ENCODE measurements around the gene NAXE.
A peak's percentile ranks its signal among the peaks of the same experiment; 100 is the strongest.
"Not testable (repeated sequence)": the region's sequence is repeated elsewhere in the genome, so short reads cannot be mapped to it uniquely, and the experiment has no call there.

NAXE gene

DNA sequence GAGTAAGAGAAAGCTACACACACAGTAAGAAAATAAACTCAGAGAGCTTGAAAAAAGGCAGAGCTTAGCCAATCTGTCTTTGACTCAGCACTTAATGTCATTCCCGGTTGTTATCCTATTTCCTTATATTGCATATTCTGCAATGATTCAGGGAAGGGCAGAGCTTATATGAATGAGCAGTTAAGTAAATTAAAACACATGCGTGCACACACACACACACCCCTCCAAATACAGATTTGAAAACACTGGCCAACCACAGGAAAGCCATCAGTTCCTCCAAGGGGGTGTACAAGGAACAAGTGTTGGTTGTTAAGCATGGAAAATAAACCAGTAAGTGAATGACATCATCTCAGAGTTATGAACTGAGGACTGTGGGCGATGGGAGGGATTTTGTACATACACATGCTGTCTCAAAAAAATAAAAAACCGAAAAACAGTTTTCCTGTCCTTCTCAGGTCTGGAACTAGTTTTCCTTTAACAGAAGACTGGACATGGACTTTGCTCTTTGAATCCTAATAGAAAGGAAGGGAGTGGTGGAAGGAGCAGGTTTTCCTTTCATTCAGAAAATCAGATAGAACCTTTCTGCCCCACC, 20.2 kb upstream of the NAXE start:
- DNase-seq (ENCODE audit: low spot score), result no peak

DNA sequence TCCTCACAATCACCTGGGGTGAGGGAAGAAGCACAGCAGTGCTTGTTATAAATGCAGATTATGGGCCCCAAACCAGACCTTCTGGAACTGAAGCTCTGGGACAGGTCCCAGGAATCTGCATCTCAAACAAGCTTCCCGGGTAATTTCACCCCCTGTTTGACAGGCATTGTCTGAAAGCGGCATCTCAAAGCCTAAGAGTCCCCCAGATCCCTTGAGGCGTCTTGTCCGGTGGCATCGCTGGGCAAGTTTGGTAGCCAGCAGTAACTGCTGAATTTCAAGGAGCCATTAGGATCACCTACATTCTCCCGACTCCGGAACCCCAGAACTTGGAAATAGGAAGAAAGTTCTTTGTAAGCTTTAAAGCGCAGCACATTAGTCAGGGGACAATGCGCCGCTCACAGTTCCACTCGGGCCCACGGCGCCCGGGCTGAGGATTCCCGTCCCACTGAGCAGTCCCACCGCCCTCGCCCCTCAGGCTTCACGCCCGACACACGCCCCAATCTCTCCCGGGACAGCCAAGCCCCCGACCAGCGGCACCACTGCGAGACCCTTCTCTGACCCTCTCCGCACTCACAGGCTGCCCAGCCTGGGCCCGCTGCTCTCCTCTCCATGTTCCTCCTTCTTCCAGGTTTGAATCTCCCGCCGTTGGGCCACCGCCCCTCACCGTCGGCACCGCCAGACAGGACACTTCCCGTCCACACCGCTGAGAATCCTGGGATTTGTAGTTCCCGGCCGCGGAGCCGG, 19.5 kb upstream of the NAXE start, which contains the start of gene IQGAP3:
Gene IQGAP3, minus strand, starts transcription at position 647 of the 744 bp plus-strand sequence. Its CDS starts 36 bp downstream, at position 611.
- DNase-seq (ENCODE audit: low spot score), result peak; percentile 90

DNA sequence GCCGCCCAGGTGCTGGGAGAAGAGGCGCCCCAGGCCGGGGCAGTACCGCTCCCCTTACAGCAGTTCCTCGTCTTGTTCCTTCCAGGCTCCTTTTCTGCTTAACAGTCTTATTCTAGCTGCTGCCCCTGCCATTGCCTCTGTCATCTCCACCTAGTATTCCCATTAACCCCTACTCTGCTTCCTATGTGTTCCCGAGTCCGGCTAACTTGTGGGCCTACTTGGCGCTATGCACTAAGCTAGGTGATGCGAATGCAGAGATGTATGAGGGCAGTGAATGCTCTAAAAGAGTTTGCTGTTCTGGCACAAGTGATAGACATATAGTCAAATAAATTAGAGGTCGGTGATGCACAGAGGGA, 18.9 kb upstream of the NAXE start:
- no peak for DNase-seq (ENCODE audit: low spot score)

DNA sequence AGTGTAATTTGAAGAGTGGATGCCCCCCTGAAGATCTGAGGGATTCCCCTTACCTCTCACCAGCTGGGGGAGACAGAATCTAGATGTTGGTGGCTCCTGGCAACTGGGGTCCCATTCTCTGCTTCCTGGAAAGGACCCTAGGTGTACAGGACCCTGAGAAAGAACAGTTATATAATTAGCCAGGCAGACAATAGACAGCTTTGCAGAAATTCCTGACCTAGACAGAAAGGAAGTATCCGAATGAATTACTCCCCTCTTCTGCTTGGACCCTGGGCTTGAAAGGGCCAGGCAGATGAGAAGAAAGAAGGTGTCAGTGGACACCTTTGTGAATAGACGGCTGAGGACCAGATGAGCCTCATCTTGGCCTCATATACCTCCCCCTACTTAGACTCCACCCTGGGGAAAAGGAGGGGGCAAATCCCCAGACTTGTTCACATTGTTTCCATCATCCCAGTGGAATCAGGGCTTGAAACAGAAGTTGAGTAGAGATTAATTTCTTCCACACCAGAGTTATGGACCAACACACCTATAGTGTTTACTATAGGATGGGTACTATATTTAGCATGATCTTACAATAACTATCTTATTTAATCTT, 17.4 kb upstream of the NAXE start:
- DNase-seq (ENCODE audit: low spot score), result no peak

DNA sequence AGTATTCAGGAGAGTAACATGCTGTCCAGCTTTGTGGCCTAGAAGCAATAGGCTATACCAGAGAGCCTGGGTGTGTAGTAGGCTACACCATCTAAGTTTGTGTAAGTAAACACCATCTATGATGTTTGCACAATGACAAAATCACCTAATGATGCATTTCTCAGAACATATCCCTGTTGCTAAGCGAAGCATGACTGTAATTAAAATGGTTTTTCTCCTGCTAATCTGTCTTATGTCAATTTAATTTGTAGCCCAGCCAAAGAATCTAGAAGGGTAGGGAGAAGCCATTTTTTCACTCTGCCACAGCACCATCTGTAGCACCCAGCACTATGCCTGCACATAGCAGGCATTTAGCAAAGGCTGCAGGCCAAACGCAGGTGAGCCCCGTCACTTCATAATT, 14.0 kb upstream of the NAXE start:
- no peak for DNase-seq (ENCODE audit: low spot score)

DNA sequence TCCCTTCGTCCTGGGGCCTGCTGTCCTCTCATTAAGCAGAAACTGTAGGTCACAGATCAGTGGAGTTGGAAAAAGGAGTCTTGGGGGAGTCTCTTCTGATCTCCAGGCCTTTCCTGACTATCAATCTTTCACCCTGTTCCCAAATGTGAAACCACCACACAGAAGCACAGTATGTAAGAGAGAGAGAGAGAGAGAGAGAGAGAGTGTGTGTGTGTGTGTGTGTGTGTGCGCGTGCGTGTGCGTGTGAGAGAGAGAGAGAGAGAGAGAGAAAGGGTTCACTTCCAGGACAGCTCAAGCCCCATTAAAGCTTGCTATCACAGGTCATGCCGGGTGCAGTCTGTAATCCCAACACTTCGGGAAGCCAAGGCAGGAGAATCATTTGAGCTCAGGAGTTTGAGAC, 13.5 kb upstream of the NAXE start:
- DNase-seq (ENCODE audit: low spot score), result no peak

DNA sequence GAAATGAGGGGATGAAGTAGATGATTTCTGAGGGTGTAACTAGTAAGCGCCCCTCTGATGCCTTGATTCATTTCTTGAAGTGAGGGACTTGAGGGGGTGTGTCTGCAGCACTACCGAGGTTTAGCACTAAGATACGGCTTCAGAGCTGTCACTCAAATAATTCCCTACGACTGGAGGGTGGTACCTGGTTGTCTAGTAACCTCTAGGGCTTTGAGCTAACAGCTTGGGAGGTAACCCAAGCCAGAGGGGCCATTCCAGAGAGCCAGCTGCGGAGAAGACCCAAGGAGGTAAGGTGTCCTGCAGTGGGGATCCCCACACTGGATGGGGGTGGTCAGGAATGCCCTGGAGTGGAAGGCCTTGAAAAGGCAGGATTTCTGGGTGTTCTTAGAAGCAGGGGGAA, 12.1 kb upstream of the NAXE start, which contains the start of gene TTC24:
Gene TTC24, plus strand, starts transcription at position 252 of the 400 bp plus-strand sequence. CDS start 1,642 bp downstream, outside the sequence.
- no peak for DNase-seq (ENCODE audit: low spot score)

DNA sequence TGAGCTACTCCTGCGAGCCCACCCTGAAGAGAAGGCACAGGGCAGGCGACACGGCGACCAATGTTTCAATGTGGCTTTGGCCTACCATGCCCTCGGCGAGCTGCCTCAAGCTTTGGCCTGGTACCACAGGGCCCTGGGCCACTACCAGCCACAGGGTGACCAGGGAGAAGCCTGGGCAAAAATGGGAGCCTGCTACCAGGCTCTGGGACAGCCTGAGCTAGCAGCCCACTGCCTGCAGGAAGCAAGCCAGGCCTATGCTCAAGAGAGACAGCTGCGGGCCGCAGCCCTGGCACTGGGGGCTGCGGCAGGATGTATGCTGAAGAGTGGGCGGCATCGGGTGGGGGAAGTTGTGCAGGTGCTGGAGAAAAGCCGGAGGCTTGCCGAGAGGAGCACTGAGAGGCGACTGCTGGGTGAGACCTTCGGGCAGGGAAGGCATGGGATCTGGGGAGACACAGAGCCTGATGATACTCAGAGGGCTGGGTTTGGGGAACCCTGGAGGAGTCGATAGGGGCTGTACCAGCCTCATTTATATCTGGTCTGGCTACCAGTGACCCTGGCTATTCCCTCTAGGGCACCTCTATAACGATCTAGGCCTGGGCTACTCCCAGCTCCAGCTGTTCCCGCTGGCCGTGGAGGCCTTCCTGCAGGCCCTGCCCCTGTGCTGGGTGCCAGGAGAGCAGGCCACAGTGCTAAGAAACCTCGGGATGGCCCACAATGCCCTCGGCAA, 9.8 kb upstream of the NAXE start:
- DNase-seq (ENCODE audit: low spot score), result peak; percentile 64

DNA sequence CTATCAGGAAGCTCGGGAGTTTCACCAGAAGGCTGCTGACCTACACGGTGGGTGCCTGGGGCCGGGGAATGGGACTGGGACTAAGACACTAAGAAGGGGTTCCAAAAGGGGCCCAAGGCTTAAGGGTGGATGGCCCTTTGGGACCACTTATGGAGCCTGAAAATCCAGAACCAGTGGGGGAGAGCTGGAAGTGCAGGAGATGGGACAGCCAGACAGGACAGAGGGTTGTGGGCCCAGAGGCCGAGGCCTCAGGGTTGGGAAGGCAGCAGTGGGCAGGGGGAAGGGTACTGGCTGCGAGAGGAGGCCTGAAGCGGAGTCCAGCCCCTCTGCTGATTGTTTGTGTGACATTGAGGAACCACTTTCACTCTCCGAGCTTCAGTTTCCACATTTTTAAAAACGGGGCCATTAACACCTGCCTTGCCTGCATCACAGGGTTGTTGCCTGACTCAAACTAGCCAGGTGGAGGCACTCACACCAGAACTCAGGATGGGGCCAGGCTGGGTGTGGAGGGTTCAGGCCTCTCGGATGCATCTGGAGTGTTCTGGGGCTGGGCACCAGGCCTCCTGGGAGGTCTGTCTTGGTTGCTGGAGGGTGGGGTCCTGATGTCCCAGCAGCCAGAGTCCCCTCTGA, 9.1 kb upstream of the NAXE start:
- DNase-seq (ENCODE audit: low spot score), result peak; percentile 67

DNA sequence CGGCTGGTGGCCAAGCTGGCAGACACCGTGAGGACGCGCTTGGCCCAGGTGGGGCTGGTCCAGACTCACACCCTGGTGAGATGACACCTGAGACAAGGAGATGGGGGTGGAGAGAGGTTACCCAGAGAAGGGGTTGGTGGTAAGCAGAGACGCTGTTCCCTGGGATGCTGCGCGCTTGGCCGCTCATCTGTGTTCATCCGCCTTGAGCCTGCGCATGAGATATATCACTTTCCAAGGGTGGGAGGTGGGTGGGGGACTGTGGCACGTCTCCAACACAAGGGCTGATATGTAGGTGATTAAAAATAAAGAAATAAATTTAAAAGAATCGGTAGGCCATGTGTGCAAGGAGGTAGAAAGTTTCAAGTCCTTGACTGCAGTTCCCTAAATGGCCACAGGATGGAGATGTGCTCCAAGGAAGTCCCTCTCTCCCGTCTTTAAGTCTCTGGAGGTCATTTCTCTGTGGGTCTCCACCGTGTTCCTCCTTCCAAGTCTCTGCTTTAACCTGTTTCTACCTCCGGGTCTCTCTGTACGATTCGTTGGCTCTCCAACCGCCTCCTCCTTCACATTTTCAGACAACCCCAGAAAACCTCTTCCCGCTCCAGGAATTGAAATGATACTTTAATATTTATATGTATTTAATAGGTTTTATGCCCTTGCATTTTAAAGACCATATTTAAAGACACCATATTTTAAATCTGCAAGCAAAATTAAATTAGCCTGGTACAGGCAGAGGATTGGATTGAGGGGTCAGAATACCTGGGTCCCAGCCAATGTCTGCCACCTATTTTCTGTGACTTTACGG, 7.6 kb upstream of the NAXE start:
- DNase-seq (ENCODE audit: low spot score), result peak; percentile 79

DNA sequence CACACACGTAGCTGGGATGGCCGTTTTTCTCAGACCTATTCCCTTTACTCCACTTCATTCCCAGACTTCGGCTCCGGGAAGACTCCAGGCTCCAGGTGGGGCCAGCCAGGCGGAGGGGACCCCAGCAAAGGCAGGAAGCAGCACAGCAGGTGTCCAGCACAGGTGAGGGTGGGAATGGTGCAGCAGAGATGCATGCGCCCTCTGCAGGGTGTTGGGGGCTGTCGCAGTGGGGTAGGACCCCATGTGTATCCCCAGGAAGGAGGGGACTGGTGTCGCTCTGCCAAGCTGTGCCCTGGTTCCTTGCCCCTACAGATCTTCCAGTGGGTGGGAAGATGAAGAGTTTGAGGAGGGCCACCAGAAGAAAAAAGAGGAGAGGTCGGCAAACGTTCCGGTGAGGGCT, 6.8 kb upstream of the NAXE start:
- peak; percentile 31 for DNase-seq (ENCODE audit: low spot score)

DNA sequence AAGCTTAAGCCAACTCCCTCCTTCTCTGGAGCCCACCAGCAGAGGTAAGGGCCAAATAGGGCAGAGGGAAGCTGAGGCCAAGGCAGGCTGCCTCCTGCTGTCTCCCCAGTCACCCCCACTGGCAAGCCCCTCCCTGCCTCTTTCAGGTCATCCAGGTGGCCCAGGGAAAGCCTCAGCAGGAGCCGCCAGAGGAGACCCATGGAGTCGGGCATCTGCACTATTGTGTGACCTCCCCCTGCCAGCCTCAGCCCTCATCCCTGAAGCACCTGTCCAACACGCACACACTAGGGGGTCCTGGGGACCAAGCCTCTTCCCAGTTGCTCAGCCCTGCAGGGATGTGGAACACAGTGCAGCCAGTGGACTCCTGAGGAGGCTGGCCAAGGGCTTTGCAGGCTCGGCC, 5.3 kb upstream of the NAXE start:
- no peak for DNase-seq (ENCODE audit: low spot score)

DNA sequence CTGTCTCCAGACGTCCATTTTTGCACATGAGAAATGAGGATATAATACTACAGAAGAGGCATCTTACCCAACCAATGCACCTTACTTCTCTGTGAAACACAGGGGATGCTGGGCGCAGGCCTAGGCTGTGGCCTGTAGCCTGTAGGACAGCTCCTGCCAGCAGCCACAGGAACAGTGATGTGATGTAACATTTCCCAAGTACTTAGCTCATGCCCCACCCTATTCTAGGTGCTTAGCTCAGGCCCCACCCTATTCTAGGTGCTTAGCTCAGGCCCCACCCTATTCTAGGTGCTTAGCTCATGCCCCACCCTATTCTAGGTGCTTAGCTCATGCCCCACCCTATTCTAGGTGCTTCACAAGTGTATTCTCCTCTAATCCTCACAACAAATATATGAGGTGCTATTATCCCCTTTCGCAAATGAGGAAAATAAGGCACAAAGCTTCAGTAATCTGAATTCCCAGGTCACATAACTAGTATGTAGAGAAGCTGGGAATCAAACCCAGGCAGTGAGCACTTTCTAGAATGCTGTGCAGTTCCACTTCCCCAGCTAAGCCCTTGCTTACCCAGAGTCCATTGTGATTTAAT, 4.6 kb upstream of the NAXE start:
- DNase-seq (ENCODE audit: low spot score), result no peak

DNA sequence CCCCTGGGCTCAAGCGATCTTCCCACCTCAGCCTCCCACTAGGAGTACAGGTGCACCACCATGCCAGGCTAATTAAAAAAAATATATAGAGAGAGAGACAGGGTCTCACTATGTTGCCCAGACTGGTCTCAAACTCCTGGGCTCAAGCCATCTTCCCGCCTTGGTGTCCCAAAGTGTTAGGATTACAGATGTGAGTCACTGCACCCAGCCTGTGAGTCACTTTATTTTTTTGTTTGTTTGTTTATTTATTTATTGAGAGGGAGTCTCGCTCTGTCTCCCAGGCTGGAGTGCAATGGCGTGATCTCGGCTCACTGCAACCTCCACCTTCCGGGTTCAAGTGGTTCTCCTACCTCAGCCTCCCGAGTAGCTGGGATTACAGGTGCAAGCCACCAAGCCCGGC, 3.6 kb upstream of the NAXE start:
- not testable (repeated sequence) for DNase-seq (ENCODE audit: low spot score)

DNA sequence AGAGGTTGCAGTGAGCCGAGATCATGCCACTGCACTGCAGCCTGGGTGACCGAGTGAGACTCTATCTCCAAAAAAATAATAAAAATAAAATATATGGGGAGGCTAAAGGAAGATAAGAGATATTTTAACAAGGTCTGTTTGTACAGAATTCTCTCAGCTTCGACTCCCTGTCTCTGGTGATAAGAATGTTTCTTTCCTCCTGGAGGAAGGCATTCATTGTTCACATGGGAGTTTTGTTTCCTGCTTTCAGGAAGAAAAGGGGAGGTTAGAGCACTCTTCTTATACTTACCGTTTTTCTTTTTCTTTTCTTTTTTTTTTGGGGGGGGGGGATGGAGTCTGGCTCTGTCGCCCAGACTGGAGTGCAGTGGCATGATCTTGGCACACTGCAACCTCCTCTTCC, 2.0 kb upstream of the NAXE start:
- no peak for DNase-seq (ENCODE audit: low spot score)

DNA sequence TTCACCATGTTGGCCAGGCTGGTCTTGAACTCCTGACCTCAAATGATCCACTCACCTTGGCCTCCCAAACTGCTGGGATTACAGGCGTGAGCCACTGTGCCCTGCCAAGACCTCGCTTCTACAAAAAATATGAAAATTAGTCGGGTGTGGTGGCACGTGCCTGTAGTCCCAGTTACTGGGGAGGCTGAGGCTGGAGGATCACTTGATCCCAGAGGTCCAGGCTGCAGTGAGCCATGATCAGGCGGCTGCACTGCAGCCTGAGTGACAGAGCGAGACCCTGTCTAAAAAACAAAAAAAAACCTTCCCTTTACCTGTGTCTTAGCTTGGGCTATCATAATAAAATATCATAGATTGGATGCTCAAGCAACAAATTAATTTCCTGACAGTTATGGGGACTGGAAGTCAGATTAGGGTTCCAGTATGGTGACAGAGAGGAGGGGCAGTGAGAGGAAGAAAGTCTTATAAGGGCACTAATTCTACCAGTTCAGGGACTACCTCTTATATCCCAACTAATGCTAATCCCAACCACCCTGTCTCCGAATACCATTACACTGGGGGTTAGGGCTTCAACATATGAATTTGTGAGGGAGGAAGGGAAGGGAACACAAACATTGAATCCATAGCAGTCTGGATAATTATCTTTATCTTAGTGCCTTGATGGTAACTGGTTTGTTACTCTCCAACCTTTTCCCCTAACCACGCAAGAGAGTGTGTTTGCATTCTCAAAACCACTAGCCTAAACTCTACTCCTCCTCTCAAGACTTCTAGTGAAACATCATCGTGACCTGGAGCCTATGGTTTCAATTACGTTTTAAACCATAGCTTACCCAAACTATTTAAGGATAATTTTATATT, 1.0 kb upstream of the NAXE start:
- no peak for DNase-seq (ENCODE audit: low spot score)

DNA sequence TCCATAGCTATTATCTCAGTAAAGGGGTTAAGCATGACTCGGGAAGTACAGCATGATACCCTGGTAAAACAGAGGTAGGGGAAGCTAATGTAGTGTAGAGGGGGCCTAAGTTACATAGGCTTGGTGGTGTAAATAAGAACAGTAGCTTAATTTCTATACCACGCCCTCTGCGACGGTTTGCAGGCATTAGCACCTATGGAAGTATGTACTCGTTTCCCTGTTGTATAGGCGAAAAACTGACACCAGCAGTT, 470 bp upstream of the NAXE start:
- no peak for DNase-seq (ENCODE audit: low spot score)

DNA sequence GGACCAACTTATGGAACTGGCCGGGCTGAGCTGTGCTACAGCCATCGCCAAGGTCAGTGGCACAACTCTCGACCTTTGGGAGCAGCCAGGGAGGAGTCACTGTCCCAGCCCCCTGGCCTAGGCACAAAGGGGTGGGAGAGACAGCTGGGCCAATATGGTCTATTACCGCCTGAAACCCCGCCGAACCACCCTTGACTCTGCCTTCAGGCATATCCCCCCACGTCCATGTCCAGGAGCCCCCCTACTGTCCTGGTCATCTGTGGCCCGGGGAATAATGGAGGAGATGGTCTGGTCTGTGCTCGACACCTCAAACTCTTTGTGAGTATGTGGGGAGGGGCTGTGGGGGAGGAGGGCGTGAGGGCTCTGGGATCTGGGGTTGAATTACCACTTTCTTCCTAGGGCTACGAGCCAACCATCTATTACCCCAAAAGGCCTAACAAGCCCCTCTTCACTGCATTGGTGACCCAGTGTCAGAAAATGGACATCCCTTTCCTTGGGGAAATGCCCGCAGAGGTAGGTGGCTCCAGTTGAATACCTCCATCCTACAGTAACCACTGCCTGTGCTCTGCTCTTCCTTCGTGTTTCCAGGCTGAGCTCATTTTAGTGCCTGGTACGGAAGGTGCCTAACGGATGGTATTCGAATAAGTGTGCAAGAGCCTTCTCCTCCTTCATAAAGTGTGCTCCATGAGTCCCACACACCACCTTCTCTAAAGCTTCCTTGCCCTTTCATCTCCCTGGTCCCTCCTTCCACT, 758 bp downstream of the NAXE start:
- no peak for DNase-seq (ENCODE audit: low spot score)

DNA sequence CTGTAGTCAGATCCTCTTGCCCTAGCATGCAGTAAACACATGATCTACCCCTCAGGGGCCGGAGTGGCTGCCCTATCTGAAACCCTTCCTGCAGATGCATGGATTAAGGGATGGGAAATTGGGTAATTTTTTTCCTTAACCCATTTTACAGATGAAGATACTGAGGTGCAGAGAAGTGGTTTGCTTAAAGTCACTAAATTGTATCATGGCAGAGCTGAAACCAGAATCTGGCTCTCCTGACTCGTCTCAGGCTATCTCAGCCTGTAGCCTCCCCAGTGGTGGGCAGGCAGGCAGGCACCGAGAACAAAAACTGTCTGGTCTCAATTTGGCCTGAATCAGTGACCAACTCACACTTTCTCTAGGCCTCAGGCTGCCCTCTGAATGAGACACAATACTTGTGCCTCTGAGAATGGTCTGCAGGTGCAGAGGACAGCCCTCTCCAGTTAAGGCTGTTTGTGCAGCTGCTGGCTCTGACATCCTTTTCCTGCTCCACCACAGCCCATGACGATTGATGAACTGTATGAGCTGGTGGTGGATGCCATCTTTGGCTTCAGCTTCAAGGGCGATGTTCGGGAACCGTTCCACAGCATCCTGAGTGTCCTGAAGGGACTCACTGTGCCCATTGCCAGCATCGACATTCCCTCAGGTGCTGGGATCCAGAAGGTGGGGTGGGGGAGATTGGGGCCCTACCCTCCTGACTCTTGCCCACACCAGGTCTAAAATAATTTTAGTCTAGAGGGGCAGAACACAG, 1.5 kb downstream of the NAXE start:
- no peak for DNase-seq (ENCODE audit: low spot score)
